DMS53 (cell line): ENCODE results near the gene BEND3.
"Not testable (repeated sequence)": the region's sequence is repeated elsewhere in the genome, so short reads cannot be mapped to it uniquely, and the experiment has no call there.

Experiments
- DNase-seq: peaks from one replicate; lab custom pipeline; 2025; lab: John Stamatoyannopoulos, UW

Gene BEND3

DNA sequence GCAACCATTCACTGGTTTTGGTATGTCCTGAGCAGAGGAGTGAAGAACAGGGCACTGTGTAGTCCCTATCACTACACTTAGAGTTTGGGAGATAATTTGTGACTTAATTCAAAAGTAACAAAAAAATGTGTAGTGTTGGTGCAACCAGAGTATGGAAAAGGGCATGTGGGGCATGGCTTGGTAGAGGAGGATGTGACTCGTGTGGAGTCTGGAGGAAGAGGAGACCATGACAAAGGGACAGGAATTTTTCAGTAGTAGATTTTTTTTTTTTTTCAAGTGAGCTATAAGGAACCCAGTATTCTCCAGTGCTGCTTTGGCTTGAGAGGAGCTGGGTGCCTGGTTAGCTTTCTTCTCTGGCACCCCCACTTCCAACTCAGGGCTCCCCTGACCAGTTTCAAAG lies 82.2 kb downstream of the BEND3 start:
- no peak for DNase-seq

DNA sequence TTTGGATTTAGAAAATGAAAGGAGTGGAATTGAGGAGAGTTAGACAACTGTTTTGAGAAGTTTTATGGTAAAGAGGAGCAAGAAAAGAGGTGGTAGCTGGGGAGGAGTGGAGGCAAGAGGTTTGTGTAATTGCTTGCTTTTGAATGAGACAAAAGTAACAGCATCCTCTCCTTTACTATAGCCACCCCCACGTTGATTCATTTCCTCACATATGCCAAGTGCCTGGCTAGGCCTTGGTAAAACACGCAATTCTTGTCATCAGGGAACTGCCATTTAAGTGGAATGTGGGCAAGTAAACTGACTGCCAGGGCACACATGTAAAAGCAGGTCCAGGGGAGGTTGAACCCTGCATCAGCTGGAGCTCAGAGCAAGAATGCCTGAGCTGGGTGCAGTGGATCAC lies 83.3 kb downstream of the BEND3 start:
- DNase-seq = no peak

DNA sequence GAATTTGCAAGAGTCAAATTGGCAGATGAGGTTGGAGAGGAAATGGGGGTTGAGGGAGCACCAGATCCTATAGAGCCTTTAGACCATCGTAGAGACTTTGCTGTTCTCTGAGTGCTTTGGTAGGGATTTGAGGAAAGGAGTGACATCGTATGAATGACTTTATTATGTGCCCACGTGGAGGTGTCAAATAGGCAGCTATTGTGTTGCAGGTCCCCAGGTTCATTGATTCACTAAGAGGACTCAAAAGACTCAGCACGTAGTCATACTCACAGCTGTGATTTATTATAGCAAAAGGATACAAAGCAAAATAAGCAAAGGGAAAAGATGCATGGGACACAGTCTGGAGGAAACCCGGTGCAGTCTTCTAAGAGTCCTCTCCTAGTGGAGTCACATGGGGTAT lies 85.2 kb downstream of the BEND3 start:
- no peak for DNase-seq

DNA sequence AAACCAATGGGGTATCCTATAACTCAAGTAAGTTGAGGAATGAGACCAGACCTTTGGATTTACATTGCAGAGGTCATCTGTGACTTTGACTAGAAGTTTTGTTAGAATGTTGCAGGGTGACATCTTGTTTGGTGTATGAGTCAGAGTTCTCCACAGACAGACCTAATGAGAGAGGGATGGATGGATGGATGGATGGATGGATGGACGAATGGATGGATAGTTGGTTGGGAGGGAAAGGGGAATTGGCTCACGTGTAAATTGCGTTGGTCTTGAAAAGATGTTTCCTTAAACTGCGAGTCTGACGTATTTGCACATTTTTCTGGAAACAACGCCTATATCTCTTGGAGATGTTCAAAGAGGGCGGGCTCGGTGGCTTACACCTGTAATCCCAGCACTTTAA lies 88.3 kb downstream of the BEND3 start:
- DNase-seq = no peak

DNA sequence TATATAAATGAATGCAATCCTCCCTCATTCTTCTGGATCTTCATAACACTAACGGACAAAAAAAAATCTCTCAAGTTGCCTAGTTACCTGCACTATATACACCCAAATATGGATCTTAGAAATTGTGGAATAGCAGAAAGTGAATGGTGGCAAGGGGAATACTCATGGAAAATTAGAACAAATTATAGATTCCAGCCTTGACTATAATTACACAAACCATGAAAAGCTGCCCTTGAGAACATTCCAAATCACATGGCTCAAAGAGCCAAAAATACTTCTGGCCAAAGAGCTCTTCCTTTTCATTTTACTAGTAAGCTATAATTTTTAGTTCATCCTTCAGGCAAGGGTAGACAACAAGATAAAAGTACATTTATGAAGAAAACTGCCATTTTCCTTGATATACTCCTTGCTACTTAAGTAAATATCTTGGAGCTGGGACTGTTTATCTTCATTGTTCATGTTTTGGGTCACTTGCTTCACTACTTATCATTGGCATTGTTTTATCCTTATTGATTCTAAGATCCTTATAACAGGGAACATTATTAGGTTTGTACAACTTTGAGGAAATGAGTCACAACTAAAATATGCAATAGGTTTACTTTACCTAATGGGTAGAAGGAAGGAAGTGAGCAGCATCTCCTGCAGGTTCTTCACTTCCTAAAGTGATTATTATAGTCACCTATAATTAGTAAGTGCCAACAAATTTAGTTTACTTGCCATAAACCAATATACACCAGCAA lies 93.7 kb downstream of the BEND3 start:
- DNase-seq = no peak

DNA sequence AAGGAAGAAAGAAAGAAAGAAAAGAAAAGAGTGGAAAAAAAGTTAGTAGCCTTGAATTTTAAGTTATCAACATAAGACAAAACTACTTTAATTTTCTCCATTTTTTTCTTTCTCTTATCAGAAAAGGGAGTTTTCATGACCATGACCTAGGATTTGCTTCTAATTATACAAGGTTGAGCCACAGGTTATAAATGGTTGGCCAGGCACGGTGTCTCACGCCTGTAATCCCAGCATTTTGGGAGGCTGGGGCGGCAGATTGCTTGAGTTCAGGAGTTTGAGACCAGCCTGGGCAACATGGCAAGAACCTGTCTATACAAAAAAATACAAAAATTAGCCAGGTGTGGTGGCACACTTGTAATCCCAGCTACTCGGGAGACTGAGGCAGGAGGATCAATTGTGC lies 95.1 kb downstream of the BEND3 start:
- no peak for DNase-seq

DNA sequence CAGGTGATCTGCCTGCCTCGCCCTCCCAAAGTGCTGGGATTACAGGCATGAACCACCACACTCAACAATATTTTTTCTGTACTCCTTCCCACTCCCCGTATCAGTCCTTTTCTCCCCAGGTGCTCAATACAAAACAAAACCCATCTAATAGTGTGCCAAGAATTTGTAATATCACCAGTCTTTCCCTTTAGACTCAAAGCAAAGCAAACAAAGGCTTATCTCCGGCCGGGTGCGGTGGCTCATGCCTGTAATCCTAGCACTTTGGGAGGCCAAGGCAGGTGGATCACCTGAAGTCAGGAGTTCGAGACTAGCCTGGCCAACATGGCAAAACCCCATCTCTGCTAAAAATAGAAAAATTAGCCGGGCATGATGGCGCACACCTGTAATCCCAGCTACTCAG lies 95.7 kb downstream of the BEND3 start:
- not testable (repeated sequence) for DNase-seq

DNA sequence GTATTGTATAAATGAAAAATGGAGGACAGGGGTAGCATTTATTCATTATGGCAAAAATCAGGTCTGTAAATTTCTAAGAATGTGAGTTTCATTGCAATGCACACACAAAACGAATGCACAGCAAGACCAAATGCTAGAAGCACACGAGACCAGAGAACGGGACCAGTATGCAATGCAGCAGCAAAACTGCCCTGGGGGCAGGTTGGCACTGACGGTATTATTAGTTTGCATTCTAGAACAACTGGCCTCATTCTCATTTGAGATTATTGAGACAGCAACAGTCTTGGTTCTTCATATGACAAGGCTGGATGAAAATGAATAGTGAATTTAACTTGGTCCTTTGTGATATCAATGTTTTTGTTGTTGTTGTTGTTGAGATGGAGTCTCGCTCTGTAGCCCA lies 96.3 kb downstream of the BEND3 start:
- no peak for DNase-seq
